GM21529 (cell line): ENCODE measurements around the gene LIN9.

Experiments
- ATAC-seq: cut with Tn5 transposase; IDR thresholded peaks from one replicate; pipeline ENCODE4 v1.9.1; 2021; ENCODE audit not compliant: unreplicated experiment

Gene LIN9

GRCh38 chr1:226181996-226182714, 126.8 kb downstream of the LIN9 start:
- ATAC-seq, result no peak
